ENCODE results near the gene RSRC1. TPM values are rescaled to one million over a fixed set of nuclear protein-coding genes. Genes with fewer than 3 reads are reported as not detected.

RSRC1 gene
- total and polyA plus RNA-seq, 2 of the 13 experiments (the other 11 are each of a cell fraction or from before 2014, with no cell fraction given) = 4.9 to 63.0 TPM

- TF ChIP-seq SMARCC2 (IDR thresholded peaks at IDR 0.05) = no peak
- TF ChIP-seq TARDBP (CRISPR knock-in tag; IDR thresholded peaks at IDR 0.05) = peak; percentile 39; the same call in 1 of the 2 replicates
- TF ChIP-seq HDAC1 (CRISPR knock-in tag; IDR thresholded peaks at IDR 0.05) = no peak
- no peak for TF ChIP-seq ATF1 (CRISPR knock-in tag; IDR thresholded peaks at IDR 0.05)
- peak; percentile 57 for TF ChIP-seq SAP130 (CRISPR knock-in tag; IDR thresholded peaks at IDR 0.05; ENCODE audit: low read depth)
- 0 out of 2 replicates have a peak, but pooled peaks have one; percentile 36 for TF ChIP-seq MIXL1 (CRISPR knock-in tag; IDR thresholded peaks at IDR 0.05)
- peak; percentile 79 for TF ChIP-seq HNF4A (CRISPR knock-in tag; IDR thresholded peaks at IDR 0.05)
- TF ChIP-seq, protein P1, sequence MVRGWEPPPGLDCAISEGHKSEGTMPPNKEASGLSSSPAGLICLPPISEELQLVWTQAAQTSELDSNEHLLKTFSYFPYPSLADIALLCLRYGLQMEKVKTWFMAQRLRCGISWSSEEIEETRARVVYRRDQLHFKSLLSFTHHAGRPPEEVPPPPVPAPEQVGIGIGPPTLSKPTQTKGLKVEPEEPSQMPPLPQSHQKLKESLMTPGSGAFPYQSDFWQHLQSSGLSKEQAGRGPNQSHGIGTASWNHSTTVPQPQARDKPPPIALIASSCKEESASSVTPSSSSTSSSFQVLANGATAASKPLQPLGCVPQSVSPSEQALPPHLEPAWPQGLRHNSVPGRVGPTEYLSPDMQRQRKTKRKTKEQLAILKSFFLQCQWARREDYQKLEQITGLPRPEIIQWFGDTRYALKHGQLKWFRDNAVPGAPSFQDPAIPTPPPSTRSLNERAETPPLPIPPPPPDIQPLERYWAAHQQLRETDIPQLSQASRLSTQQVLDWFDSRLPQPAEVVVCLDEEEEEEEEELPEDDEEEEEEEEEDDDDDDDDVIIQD (CRISPR knock-in tag; IDR thresholded peaks at IDR 0.05; ENCODE audit: low read depth) = peak; percentile 72; the same call in 1 of the 2 replicates
- TF ChIP-seq, protein P2, sequence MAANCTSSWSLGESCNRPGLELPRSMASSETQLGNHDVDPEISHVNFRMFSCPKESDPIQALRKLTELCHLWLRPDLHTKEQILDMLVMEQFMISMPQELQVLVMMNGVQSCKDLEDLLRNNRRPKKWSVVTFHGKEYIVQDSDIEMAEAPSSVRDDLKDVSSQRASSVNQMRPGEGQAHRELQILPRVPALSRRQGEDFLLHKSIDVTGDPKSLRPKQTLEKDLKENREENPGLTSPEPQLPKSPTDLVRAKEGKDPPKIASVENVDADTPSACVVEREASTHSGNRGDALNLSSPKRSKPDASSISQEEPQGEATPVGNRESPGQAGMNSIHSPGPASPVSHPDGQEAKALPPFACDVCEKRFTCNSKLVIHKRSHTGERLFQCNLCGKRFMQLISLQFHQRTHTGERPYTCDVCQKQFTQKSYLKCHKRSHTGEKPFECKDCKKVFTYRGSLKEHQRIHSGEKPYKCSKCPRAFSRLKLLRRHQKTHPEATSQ (CRISPR knock-in tag; IDR thresholded peaks at IDR 0.05; ENCODE audit: borderline replicate concordance) = no peak
- TF ChIP-seq TMF1 (CRISPR knock-in tag; IDR thresholded peaks at IDR 0.05; ENCODE audit: low read depth) = no peak
- TF ChIP-seq NR2C2 (CRISPR knock-in tag; IDR thresholded peaks at IDR 0.05; ENCODE audit: borderline replicate concordance) = 0 out of 2 replicates have a peak, but pooled peaks have one; percentile 46
- TF ChIP-seq, protein P3, sequence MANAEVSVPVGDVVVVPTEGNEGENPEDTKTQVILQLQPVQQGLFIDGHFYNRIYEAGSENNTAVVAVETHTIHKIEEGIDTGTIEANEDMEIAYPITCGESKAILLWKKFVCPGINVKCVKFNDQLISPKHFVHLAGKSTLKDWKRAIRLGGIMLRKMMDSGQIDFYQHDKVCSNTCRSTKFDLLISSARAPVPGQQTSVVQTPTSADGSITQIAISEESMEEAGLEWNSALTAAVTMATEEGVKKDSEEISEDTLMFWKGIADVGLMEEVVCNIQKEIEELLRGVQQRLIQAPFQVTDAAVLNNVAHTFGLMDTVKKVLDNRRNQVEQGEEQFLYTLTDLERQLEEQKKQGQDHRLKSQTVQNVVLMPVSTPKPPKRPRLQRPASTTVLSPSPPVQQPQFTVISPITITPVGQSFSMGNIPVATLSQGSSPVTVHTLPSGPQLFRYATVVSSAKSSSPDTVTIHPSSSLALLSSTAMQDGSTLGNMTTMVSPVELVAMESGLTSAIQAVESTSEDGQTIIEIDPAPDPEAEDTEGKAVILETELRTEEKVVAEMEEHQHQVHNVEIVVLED (CRISPR knock-in tag; IDR thresholded peaks at IDR 0.05; ENCODE audit: borderline replicate concordance) = no peak
- peak; percentile 76 for TF ChIP-seq FOXA3 (CRISPR knock-in tag; IDR thresholded peaks at IDR 0.05)
- no peak for TF ChIP-seq ZNF672 (CRISPR knock-in tag; IDR thresholded peaks at IDR 0.05)
- TF ChIP-seq, protein P4, sequence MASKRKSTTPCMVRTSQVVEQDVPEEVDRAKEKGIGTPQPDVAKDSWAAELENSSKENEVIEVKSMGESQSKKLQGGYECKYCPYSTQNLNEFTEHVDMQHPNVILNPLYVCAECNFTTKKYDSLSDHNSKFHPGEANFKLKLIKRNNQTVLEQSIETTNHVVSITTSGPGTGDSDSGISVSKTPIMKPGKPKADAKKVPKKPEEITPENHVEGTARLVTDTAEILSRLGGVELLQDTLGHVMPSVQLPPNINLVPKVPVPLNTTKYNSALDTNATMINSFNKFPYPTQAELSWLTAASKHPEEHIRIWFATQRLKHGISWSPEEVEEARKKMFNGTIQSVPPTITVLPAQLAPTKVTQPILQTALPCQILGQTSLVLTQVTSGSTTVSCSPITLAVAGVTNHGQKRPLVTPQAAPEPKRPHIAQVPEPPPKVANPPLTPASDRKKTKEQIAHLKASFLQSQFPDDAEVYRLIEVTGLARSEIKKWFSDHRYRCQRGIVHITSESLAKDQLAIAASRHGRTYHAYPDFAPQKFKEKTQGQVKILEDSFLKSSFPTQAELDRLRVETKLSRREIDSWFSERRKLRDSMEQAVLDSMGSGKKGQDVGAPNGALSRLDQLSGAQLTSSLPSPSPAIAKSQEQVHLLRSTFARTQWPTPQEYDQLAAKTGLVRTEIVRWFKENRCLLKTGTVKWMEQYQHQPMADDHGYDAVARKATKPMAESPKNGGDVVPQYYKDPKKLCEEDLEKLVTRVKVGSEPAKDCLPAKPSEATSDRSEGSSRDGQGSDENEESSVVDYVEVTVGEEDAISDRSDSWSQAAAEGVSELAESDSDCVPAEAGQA (IDR thresholded peaks at IDR 0.05; ENCODE audit: low read depth) = no peak
- TF ChIP-seq, protein P4 (CRISPR knock-in tag; IDR thresholded peaks at IDR 0.05; ENCODE audit: borderline replicate concordance) = no peak
These were observed 442.2 kb downstream of the RSRC1 start (continued) for GRCh38 chr3:158552124-158552523.

All from HepG2 (cell line).